SK-N-SH (cell line): ENCODE data around the gene STAMBP.

Experiments
- CHD2 ChIP-seq: fragments of 150-350 bp; IDR thresholded peaks from 2 replicates; pipeline ENCODE4 v1.6.1; 2018; ENCODE audit warnings: low read length; ENCODE audit not compliant: partially characterized antibody
- CTCF ChIP-seq: fragments of 200-600 bp; sonication (generic); IDR thresholded peaks from 2 replicates; pipeline ENCODE4 v1.6.1; 2017; ENCODE audit warnings: antibody characterized with exemption, mild to moderate bottlenecking, moderate library complexity
- FOXM1 ChIP-seq: IDR thresholded peaks from 2 replicates; pipeline ENCODE4 v1.4.0; 2012; ENCODE audit warnings: low read depth, mild to moderate bottlenecking
- GATA2 ChIP-seq: sonication (generic); formaldehyde crosslinking; IDR thresholded peaks from 2 replicates; pipeline ENCODE4 v1.5.0; 2020; ENCODE audit warnings: mild to moderate bottlenecking, missing genetic modification reagents
- MXI1 ChIP-seq: IDR thresholded peaks from 2 replicates; pipeline ENCODE4 v1.6.1; 2012; ENCODE audit warnings: mild to moderate bottlenecking, low read depth, low read length, improper control_type of control experiment
- NFIC ChIP-seq: IDR thresholded peaks from 2 replicates; pipeline ENCODE4 v1.4.0; 2012; ENCODE audit warnings: borderline replicate concordance

- no peak for TF ChIP-seq CTCF
- no peak for TF ChIP-seq GATA2 (CRISPR knock-in tag)
- no peak for TF ChIP-seq FOXM1
- TF ChIP-seq CHD2: no peak
- peak; percentile 81 for TF ChIP-seq NFIC
- no peak for TF ChIP-seq MXI1
These were observed 2.2 kb downstream of the STAMBP start for GRCh38 chr2:73830871-73831401.
